Effector CD8-positive, alpha-beta T cell (primary cell): Measurements from ENCODE around the gene FAM169A.
A peak's percentile ranks its signal among the peaks of the same experiment; 100 is the strongest.
"Not testable (repeated sequence)": the region's sequence is repeated elsewhere in the genome, so short reads cannot be mapped to it uniquely, and the experiment has no call there.

Experiments
- DNase-seq: peaks from one replicate; lab custom pipeline; 2025; lab: John Stamatoyannopoulos, UW
- total RNA-seq, 4 experiments: gene quantifications; one replicate each; lab custom pipeline; 2026; lab: John Stamatoyannopoulos, UW

Gene FAM169A, protein sequence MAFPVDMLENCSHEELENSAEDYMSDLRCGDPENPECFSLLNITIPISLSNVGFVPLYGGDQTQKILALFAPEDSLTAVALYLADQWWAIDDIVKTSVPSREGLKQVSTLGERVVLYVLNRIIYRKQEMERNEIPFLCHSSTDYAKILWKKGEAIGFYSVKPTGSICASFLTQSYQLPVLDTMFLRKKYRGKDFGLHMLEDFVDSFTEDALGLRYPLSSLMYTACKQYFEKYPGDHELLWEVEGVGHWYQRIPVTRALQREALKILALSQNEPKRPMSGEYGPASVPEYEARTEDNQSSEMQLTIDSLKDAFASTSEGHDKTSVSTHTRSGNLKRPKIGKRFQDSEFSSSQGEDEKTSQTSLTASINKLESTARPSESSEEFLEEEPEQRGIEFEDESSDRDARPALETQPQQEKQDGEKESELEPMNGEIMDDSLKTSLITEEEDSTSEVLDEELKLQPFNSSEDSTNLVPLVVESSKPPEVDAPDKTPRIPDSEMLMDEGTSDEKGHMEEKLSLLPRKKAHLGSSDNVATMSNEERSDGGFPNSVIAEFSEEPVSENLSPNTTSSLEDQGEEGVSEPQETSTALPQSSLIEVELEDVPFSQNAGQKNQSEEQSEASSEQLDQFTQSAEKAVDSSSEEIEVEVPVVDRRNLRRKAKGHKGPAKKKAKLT
- 34.1 to 48.3 (median 46.2) reads per million in 4 experiments for total RNA-seq

DNA sequence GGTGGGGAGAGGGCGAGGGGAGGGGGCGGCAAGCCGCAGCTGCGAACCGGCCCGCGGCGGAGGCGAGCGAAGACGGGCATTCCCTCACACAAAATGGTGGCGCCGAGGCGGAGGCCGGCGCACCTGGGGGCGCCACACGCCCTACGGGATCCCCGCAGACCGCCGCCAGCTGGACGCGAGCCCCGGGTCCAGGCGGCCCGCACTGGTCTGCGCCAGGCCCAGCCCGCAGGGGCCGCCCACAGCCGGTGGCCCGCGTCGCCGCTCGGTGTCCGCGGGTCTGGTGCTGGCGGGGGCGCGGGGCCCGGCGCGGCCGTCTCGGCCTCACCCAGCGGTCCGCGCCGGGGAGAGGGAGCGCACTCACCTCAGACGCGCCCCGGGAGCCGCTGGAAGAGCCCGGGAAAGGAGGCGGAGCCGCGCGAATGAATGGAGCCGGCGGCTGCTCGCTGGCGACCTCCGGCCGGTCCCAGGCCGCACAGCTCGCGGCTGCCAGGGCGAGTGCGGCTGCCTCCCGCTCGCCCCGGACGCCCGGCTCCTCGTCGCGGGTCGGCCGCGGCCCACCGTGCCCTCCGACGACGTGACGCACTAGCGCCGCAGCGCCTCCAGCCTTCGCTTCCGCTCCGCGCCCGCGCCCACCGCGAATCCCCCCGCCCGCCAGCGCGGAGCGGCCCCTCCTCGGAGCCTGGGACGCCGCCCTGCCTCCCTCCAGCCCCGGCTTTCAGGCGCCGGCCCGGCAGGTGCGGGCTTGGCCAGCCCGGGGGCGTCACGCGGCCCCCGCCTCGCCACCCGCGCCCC, at the start of gene FAM169A:
Gene FAM169A, minus strand, starts transcription at position 584 of the 792 bp plus-strand sequence. CDS start 24,711 bp downstream, outside the sequence.
- DNase-seq, result peak; percentile 32

DNA sequence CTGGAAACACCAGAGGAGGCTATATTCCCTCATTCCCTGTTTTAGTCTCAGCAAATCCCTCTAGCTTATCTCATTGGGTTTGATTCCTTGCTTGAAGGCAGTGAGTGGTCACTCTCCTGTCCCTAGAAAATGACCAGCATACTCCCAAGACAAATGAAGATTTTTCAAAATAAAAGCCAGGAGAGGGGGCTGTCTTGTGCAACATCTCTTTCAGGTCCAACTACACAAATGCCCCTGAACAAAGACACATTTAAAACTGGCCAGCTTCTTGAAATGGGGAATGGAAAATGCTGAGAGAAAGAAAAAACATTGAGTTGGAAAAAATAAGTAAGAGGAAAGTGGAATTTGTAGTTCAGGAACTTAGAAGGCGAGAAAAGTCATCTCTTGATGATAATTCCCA, 49.3 kb upstream of the FAM169A start:
- DNase-seq, result no peak

DNA sequence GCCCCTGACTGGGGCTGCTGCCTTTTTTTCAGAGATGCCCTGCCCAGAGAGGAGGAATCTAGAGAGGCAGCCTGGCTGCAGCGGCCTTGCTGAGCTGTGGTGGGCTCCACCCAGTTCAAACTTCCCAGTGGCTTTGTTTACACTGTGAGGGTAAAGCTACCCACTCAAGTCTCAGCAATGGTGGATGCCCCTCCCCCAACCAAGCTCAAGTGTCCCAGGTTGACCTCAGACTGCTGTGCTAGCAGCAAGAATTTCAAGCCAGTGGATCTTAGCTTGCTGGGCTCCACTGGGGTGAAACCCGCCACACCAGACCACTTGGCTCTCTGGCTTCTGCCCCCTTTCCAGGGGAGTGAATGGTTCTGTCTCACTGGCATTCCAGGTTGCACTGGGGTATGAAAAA, 45.2 kb upstream of the FAM169A start:
- not testable (repeated sequence) for DNase-seq

DNA sequence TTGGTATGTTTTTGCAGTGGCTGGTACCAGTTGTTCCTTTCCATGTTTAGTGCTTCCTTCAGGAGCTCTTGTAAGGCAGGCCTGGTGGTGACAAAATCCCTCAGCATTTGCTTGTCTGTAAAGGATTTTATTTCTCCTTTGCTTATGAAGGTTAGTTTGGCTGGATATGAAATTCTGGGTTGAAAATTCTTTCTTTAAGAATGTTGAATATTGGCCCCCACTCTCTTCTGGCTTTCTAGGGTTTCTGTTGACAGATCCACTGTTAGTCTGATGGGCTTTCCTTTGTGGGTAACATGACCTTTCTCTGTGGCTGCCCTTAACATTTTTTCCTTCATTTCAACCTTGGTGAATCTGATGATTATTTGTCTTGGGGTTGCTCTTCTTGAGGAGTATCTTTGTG, 43.7 kb upstream of the FAM169A start:
- DNase-seq, result not testable (repeated sequence)

DNA sequence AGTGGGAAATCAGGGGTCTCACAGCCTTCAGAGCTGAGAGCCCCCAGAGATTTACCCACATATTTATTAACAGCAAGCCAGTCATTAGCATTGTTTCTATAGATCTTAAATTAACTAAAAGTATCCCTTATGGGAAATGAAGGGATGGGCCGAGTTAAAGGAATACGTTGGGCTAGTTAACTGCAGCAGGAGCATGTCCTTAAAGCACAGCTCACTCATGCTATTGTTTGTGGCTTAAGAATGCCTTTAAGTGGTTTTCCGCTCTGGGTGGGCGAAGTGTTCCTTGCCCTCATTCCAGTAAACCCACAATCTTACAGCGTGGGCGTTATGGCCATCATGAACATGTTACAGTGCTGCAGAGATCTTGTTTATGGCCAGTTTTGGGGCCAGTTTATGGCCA, 42.0 kb upstream of the FAM169A start:
- DNase-seq, result not testable (repeated sequence)

DNA sequence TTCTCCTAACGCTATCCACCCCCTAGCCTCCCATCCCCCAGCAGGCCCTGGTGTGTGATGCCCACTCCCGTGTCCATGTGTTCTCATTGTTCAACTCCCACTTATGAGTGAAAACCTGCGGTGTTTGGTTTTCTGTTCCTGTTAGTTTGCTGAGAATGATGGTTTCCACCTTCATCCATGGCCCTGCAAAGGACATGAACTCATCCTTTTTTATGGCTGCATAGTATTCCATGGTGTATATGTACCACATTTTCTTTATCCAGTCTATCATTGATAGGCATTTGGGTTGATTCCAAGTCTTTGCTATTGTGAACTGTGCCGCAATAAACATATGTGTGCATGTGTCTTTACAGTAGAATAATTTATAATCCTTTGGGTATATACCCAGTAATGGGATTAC, 38.5 kb upstream of the FAM169A start:
- DNase-seq, result not testable (repeated sequence)

DNA sequence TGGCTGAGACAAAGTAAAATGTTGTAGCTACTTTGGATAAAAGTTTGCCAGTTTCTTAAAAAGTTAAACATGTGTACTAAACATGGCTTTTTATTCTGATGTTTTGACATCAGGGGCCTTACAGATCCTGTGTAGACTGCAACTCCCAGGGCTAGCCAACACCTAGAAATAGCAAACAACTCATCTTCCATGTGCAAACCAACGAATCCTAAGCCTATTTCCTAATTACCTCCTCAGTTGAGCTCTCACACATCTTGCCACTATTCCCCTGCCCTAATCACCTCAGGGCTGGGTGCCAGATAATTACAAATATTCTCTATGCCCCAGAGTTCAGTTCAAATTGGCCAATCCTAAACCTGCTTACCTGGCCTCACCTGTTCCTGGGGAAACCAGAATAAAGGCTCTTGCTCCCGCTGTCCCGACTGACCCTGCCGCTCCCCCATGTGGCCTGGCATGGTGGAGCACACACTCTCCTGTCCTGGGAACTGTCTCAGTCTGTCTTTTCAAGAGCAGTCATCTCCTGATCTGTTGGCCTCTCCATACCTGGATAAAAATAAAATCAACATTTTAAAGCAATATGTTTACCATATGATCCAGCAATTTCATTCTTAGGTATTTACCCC, 37.1 kb upstream of the FAM169A start:
- DNase-seq, result no peak

DNA sequence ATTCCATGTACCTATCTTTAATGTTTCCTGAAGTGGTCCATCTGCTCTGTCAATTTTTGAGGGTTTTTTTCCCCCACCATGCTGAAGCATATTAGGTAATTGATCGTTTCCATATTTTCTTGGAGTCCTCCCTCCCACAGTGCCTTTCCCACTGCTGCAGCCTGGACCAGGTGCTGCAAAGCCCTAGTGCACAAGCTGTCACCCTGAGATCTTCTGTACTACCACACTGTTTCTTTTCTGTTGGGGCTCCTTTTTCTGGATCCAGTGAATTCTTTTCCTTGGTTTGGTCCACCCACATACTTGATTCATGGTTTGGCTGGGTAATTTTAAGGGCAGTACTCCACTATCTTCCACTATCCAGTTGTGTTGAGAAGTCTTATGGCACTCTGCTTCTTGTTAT, 30.9 kb upstream of the FAM169A start:
- DNase-seq, result no peak

DNA sequence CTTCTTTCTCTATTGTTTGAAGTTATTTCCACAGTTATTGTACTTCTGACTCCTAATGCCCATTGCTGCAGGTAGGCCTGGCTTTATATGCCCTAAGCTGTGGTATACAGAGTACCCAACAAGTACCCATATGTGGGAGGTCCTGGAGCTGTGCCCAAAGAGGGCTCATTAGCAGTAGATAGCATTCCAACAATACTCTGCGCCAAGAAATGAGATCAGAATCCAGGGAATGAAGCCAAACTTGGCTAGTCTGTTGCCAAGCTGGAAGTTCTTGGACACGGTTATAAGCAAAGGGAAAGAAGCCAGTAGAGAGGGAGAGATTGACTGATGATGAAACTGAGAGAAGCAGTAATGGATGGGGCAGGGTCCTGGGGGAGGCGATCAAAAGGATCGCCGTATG, 29.7 kb upstream of the FAM169A start:
- DNase-seq, result no peak

DNA sequence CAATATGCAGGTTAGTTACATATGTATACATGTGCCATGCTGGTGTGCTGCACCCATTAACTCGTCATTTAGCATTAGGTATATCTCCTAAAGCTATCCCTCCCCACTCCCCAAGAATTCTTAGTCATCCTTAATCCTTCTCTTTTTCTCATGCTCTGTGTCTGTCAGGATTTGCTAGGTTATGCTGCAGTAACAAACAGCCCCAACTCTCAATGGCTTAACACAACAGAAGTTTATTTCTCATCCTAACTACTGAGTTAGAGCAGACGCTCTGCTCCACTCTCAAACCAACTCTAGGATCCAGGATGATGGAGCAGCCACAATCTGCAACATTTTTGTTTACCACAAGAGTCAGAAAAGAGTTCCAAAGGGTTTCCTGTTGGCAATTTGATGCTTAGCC, 28.2 kb upstream of the FAM169A start:
- DNase-seq, result no peak

DNA sequence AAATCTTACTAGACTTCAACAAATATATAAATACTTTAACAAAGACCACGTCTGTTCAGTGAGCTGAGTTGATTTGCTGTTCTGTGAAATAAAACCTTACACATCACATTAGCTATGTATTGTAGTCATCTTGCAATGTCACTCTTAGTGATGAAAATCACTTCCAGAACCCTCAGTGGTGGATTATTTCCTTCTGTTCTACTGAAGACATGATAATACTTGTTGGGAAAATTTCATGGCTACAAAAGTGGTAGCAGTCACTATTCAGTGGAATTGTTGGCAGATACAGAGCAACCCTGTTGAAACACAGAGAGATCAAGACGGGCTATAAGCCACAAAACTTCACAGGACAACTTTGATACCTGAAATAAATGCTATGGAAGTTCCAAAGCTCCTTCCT, 26.7 kb upstream of the FAM169A start:
- no peak for DNase-seq

DNA sequence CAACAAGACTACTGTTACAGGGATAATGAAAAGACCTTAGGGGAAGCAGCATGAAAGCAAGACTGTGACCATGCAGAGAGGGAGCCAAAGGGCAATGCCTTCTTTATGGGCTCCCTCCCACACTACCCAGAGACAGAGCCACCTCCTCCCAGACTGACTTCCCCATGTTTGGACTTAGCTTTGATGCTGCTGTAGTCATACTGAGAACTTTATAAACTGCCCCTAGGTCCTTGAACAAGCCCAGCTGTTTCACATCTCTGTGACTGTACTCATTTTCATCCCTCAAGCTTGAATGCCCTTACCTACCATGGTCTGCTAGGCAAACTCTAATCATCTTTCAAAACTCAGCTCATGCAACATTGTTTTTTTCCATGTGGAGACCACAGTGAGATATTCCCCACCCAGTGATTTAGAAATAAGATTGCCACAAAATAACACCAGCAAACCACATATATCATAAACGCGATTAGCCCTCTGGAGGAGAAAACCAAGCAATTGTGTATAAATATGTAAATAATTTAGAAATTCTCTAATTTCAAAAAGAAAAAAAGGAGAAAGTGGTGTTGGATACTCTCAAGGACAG, 23.4 kb upstream of the FAM169A start:
- DNase-seq, result no peak

DNA sequence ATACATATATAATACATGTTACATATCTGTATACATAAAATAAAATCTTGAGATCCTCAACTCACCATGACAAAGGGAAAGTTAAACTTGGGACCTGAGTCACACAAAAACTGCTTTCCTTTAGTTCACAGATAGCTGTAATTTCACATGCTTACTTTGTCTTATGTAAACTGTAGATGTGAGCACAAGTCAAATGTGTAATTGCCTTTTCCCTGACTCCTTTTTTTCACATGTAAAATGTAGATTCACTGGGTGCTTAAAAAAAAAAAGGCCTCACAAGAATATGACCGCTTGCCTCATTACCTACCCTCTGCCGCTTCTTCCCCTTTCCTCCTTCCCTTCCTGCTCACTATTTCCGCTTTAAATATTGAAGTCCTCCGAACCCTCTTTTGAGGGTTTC, 21.9 kb upstream of the FAM169A start:
- no peak for DNase-seq

DNA sequence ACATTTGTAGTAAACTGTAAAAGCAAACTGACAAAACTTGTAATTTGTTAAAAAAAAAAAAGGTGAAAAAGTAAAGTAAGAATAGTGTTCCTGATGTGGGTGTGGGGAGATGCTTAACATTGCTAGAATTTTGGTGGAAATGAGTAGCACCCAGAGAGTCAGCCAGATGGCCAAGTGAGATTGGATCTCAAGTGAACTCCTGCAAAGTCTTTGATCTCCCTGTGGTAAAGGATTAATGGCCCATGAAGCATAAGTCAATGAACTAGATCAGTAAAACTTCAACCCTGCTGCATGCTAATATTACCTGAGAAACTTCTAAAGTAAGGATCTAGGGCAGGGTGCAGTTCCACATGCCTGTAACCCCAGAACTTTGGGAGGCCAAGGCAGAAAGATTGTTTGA, 19.0 kb upstream of the FAM169A start:
- DNase-seq, result no peak

DNA sequence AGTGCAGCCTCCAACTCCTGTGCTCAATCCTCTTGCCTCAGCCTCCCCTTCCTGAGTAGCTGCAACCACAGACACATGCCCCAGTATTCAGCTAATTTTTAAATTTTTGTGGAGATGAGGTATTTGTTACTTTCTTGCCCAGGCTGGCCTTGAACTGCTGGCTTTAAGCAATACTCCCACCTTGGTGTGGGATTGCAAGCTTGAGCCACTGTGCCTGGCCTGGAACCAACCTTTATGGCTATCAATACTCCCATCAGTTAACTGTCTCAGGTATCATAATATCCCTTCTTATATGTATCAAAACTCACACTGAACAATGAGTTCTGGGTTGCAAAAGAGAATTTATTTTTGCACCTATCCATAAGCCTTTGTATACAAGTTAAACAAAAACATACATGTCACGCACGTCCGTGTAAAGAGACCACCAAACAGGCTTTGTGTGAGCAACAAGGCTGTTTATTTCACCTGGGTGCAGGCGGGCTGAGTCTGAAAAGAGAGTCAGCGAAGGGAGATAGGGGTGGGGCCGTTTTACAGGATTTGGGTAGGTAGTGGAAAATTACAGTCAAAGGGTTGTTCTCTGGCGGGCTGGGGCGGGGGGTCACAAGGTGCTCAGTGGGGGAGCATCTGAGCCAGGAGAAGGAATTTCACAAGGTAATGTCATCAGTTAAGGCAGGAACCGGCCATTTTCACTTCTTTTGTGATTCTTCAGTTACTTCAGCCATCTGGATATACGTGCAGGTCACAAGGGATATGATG, 16.4 kb upstream of the FAM169A start:
- DNase-seq, result not testable (repeated sequence)

DNA sequence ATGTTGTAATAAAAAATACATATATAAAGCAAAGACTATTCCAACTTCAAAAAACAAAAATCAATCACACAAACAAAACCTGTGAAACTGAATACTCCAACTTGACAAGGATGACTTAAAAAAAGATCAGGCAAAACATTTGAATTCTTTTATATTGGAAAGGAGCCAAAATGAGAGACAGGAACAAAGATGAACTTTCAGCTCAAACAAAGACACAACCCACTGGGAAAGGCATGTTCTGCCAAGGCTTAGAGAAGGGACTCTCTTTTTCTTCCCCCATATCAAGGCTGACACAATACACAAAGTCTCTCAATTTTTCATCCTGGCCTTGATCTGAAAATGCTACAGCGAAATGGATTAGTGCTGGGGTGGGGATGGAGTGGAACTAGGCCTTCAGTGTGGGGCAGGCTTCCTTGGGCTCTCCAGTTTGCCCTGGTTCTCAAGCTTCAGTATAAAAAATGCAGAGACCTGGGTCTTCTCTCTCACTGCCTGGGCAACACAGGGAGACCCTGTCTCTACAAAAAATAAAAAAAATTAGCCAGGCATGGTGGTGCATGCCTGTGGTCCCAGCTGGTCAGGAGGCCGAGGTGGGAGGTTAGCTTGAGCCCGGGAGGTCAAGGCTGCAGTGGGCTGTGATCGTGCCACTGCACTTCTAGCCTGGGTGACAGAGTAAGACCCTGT, 11.6 kb upstream of the FAM169A start:
- no peak for DNase-seq

DNA sequence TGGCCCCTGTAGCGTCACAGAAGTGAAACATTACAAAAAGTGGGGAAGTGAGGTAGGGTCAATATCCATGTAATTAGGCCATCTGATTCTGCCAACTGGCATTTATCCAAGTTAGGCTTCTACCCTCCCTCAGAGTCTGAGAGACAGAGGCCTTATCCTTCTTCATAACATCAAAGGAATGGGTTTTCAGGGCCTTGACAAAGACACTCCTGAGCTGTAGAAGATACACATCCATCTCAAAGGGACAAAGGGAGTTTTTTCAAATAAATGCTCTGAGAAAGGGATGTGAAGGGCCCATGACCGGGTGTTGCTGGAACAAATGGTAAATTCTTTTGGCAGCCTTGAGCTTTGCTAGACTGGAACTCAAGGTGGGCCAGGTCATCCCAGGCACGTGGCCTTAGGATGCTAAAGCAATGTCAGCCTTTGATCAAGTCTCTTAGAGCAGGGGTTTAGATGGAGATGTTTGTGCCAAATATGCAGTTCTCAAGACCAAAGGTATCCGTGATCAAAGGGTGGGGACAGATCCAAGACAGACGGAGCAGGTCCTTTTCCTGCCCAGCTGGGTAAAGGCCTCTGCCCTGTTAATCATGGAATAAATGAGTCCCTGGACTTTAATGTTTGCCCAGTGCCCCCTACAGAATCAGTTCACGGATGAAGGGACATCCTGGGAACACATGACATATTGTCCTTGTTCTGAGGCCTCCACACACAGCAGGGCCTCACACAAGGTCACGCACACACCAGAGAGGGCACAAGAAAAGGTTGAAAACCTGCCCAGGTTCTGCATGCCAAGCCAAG, 10.0 kb upstream of the FAM169A start:
- no peak for DNase-seq

DNA sequence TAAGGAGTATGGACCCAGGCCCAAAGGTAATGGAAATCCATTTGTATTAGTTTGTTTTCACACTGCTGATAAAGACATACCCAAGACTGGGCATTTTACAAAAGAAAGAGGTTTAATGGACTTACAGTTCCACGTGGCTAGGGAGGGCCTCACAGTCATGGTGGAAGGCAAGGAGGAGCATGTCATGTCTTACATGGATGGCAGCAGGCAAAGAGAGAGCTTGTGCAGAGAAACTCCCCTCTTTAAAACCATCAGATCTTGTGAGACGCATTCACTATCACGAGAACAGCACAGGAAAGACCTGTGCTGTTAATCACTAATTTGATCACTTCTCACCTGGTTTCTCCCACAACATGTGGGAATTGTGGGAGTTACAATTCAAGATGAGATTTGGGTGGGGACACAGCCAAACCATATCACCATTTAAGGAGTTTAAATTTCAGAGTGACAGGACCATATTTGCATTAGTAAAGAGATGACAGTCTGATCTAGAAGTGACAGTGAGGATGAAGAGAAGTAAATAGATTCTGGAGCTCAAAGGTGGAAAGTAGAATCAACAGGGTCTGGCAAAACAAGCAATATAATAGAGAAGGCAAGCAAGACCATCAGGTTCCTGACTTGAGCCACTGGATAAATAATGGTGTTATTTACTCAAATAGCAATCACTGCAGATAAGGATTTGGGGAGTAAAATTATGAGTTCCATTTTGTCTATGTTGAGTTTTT, 7.5 kb upstream of the FAM169A start:
- DNase-seq, result no peak
